Skeletal muscle tissue (tissue), 4 donors: ENCODE data around the gene MTHFD1L. TPM values are rescaled to one million over a fixed set of nuclear protein-coding genes. Genes with fewer than 3 reads are reported as not detected.

Experiments
- H3K27ac ChIP-seq: one replicate; pipeline ENCODE4 v1.7.0; 2013; ENCODE audit warnings: mild to moderate bottlenecking, low read depth, low read length, inconsistent platforms
- H3K27me3 ChIP-seq, 3 donors: one replicate each; pipeline ENCODE4 v1.7.0; 2013; ENCODE audit warnings: low read length in 3 of 3; ENCODE audit not compliant: control insufficient read depth in 3 of 3, insufficient read depth in 3 of 3
- H3K36me3 ChIP-seq, 3 donors: one replicate each; pipeline ENCODE4 v1.7.0; 2013; ENCODE audit warnings: low read length in 3 of 3; ENCODE audit not compliant: control insufficient read depth in 3 of 3, insufficient read depth in 3 of 3
- H3K4me1 ChIP-seq, 3 donors: one replicate each; pipeline ENCODE4 v1.7.0; 2013; ENCODE audit warnings: low read length in 3 of 3, mild to moderate bottlenecking in 3 of 3; ENCODE audit not compliant: control insufficient read depth in 3 of 3, insufficient read depth in 3 of 3
- H3K4me3 ChIP-seq, 3 donors: one replicate each; pipeline ENCODE4 v1.7.0; 2013; ENCODE audit warnings: low read length in 3 of 3
- H3K9ac ChIP-seq, 3 donors: one replicate each; pipeline ENCODE4 v1.7.0; 2013; ENCODE audit warnings: low read length in 3 of 3, mild to moderate bottlenecking in 3 of 3, moderate library complexity in 2 of 3, low read depth in 1 of 3
- H3K9me3 ChIP-seq, 3 donors: one replicate each; pipeline ENCODE4 v1.7.0; 2013; ENCODE audit warnings: low read length in 3 of 3; ENCODE audit not compliant: control insufficient read depth in 3 of 3
- total RNA-seq: library from RNA; depleted of rRNA; stranded (reverse); fragments of >200 nt; gene quantifications from one replicate; pipeline ENCODE4 v1.2.3, GENCODE V29; 2014
- donor health status: Osteomylitis.

The MTHFD1L gene
- total RNA-seq, 1 donor from 2014 or later = 15.1 TPM

DNA sequence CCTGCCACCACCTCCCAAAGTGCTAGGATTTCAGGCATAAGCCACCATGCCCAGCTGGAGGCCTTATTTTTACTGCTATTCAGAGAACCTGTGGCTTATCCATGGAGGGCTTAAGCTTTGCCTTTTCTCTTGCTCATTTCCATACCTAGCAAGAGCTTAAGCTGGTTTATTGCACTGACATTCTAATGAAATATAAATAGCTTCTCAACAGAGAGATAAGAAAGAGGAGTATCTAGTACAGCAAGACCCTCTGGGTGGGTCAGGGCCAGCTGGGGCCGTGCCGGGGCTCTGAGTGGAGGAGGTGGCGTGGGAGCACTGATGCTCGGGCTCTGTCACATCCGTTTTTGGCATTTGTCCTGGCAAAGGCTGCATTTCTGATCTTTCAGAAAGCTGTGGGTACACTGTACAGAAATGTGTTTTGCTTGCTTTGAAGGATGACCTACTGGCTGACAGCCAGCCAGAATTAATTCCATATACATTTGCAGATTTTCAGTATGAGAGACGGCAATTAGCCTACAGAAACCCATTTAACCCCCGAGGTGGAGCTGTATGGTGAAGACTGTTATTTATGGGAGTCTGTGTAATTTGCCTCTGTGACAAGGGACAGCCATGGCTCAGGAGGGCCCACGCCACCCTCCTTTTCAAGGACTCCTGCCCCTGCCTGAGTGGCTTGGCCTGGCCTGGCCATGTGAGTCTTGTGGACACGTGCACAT lies 192.7 kb downstream of the MTHFD1L start:
- no peak overlapping the region for H3K27ac ChIP-seq
- H3K4me1 ChIP-seq = no peaks in the 10 kb centered on the region
- no peaks in the 10 kb centered on the region for H3K36me3 ChIP-seq
- H3K4me3 ChIP-seq = no peak overlapping the region
- no peaks in the 10 kb centered on the region for H3K9me3 ChIP-seq
- H3K9ac ChIP-seq = no peak overlapping the region
- no peaks in the 10 kb centered on the region for H3K27me3 ChIP-seq

DNA sequence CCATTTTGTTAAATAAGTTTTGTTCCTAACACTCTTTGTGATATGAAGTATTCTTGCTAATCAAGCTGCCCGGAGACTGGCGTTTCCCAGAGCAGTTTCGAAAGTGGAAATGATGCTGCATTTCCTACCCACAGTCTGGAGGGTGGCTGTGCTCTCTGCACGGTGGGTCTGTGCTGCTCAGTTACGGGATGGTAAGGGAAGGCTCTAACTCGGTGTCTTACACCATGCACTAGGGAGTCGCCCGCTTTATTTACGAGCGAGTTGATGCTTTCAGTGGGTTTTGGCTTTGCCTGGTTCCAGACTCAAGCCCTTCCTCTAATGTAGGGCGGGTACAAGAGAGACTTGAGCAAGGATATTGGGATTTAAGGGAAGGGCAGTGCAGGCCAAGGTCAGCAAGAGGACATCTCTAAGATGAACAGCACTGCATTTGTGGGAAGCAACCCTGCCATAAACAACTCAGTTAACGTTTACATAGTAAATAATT lies 194.2 kb downstream of the MTHFD1L start:
- H3K4me3 ChIP-seq = no peak overlapping the region
- no peak overlapping the region for H3K27ac ChIP-seq
- H3K27me3 ChIP-seq = no peaks in the 10 kb centered on the region
- H3K9me3 ChIP-seq = no peaks in the 10 kb centered on the region
- no peak overlapping the region for H3K9ac ChIP-seq
- H3K36me3 ChIP-seq = no peaks in the 10 kb centered on the region
- no peaks in the 10 kb centered on the region for H3K4me1 ChIP-seq

DNA sequence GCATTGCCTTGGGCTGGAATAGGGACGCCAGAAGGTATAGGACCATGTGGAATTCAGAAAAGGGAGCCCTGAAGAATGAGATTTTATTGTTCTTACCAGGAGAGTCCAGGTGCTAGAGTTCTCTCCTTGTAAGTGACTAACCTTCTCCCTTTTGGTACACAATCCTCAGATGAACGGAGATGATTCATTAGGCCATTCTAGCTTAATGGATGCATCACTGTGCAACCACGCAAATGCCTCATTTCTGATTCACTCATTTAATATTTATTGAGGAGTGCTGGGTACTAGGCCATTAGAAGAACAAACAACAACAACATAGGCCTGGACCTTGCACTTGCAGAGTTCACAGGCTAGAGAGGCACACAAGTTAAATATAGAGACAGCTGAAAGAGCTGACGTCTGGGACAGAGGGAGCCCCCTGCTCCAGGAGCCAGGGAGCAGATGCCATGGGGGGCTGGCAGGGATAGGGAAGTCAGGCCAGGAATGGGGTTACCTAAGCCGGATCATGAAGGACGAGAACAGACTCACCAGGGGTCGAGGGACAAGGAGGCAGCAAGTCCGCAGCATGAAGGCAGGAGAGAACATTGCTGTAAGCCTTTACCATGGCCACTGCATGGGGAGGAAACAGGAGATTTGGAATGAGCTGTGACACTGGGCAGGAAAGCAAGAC lies 194.7 kb downstream of the MTHFD1L start:
- Histone ChIP-seq H3K4me1 (no peaks in the 10 kb centered on the region), H3K27me3 (no peaks in the 10 kb centered on the region), H3K9ac (no peak overlapping the region), H3K9me3 (no peaks in the 10 kb centered on the region), H3K27ac (no peak overlapping the region), H3K4me3 (no peak overlapping the region), H3K36me3 (no peaks in the 10 kb centered on the region)

DNA sequence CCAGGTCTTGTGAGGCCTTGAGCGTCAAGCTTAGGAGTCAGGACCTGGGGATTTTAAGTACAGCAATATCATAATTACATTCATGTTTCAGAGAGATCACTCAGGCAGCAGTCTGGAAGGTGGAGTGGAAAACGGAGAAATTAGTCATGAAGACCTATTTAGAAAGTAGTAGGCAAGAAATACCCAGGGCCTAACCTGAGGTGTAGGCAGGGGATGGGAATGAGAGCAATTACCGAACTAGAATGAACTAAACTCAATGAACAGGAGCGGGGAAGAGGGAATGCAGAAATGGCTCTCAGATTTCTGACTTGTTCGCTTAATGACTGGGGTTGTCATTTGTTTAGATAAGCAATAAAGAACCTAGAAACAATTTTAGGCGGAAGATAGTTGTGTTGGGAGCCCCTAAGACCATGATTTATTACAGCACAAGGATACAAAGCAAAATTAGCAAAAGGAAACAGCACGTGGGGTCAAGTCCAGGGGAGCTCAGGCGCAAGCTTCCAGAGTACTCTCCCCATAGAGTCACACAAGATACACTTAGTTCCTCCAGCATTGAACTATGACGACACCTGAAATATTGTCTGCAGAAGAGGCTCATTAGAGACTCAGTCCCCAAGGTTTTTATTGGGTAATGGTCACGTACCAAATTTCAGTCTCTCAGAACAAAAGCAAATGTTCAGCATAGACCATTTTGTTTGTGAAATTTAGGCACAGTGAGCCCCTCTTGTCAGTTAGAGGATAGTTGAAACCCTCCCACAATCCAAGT lies 195.4 kb downstream of the MTHFD1L start:
- no peak overlapping the region for H3K4me3 ChIP-seq
- H3K9ac ChIP-seq = no peak overlapping the region
- H3K36me3 ChIP-seq = no peaks in the 10 kb centered on the region
- H3K9me3 ChIP-seq = no peaks in the 10 kb centered on the region
- H3K27ac ChIP-seq = no peak overlapping the region
- H3K4me1 ChIP-seq = no peaks in the 10 kb centered on the region
- H3K27me3 ChIP-seq = no peaks in the 10 kb centered on the region

DNA sequence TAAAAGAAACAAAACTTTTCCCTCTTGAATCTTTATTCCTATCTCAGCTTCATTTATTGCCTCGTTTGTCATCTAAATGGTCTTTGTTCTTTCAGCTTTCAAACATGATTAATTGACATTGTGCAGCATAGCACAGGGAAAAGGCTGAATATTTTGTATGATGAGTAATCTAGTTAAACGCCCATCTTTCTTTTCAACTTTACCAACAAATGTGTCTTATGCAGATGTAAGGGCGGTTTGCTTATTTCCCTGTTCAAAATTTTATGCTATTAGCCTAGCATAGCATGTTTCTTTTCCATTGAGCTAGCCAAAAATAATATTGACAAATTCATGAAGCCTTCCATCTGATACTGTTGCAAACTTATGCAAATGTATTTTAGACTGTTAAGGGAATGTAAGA lies 197.8 kb downstream of the MTHFD1L start:
- Histone ChIP-seq H3K27ac (no peak overlapping the region), H3K4me3 (no peak overlapping the region), H3K9me3 (no peaks in the 10 kb centered on the region), H3K27me3 (no peaks in the 10 kb centered on the region), H3K4me1 (peaks cover 6 to 10% (median 8%) of the 10 kb centered on the region in 3 donors), H3K36me3 (no peaks in the 10 kb centered on the region), H3K9ac (no peak overlapping the region)

DNA sequence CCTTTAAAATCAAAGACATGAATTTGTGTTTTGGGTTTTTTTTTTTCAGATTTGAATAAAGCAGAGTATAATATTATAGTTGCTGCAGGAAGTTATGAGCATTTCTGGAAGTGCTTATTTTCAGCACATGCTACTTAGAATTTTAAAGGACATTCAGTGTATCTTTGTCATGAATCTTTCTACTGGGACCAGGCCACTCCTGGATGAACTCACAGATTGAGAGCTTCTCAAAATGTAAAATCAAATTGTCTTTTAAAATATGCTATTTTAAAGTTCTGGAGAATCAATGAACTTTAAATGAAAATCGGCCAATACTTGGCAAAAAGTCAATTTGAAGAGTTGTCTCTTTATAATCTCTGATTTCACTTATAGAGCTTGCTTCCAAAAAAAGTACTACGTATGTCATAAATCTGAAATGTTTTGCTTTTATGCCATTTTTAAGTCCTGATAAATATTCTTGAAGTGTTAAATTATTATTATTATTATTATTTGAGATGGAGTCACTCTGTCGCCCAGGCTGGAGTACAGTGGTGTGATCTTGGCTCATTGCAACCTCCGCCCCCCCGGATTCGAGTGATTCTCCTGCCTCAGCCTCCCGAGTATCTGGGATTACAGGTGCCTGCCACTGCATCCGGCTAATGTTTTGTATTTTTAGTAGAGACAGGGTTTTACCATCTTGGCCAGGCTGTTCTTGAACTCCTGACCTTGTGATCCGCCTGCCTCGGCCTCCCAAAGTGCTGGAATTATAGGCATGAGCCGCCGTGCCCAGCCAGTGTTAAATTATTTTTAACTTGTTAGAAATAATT lies 198.5 kb downstream of the MTHFD1L start:
- Histone ChIP-seq H3K9me3 (no peaks in the 10 kb centered on the region), H3K9ac (no peak overlapping the region), H3K4me3 (no peak overlapping the region), H3K4me1 (peaks cover 6 to 13% (median 10%) of the 10 kb centered on the region in 3 donors), H3K36me3 (no peaks in the 10 kb centered on the region), H3K27ac (no peak overlapping the region), H3K27me3 (no peaks in the 10 kb centered on the region)

DNA sequence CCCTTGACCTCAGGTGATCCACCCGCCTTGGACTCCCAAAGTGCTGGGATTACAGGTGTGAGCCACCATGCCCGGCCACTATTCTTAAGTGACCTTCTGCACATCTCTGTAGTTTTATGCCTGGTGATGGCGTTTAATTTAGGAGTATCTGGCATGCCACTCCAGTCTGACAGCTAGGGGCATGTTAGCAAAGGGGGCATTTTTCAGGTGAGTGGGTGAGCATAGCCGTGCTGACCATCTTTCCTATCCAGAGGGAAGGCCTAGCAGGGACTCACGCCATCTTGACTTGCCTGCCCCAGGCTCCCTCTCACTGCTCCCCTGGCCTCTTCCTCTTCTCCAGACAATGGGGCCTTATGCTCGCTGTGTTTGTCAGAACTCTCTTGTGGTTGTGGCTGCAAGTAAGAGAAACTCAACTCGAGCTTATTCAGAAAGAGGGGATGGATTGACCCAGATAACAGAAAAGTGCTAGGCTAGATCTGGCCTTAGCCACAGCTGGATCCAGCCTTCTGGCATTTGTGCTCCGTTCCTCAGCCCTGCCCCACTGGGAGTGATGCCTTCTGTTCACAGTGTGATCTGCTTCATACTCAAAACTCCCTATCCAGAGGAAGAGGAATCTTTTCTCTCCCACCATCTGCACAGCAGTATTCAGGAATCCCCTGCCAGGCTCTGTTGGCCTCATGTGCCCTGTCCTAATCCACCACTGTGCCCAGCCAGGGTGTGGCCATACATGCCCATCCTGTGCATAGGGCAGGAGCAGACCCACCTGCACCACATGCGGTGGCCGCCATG lies 199.7 kb downstream of the MTHFD1L start:
- Histone ChIP-seq H3K27ac (no peak overlapping the region), H3K4me3 (no peak overlapping the region), H3K36me3 (no peaks in the 10 kb centered on the region), H3K27me3 (no peaks in the 10 kb centered on the region), H3K9ac (no peak overlapping the region), H3K9me3 (no peaks in the 10 kb centered on the region), H3K4me1 (peaks cover 6 to 15% (median 10%) of the 10 kb centered on the region in 3 donors)

DNA sequence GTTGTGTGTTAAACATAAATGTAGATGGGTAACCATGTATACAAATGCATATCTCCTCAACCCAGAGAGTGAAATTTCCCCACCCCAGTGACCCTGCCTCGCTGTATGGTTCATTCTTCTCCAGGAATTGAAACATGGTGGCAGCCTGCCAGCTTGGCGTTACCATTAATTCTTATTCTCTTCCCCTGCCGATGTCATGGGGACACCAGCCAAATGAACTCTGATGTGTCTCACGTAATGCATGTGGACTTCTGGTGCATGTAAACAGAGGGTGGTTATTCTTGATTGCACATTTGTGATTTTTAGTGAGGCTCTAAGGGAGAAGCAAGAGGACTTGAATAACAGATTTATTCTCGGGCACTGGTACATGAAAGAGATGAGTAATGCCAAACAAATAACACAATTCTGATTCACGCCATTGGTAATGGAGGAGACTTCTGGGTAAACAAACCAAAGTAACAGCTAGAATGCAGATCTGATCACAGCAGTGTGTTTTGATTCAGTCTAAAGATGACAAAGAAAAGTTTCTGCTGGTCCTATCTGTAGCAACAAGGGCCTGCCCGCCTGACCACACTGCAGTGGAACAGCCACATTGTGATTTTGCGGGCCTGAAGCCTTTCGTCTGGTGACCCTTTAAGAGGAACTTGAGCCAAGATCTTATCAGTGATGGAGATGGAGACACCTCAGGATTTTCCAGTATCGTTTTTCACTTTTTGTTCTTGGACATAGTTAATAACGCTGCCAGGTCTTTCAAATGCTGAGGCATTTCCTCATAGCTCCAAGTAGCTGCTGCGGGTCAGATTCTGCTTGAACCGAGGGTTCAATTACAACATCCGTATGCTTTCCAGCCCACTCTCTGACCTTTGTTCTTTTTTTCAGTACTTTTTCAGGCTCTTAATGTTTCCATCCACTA lies 202.4 kb downstream of the MTHFD1L start:
- Histone ChIP-seq H3K4me1 (peaks cover 6 to 15% (median 15%) of the 10 kb centered on the region in 3 donors), H3K27me3 (no peaks in the 10 kb centered on the region), H3K27ac (peak overlapping the region; percentile 66), H3K36me3 (no peaks in the 10 kb centered on the region), H3K9me3 (no peaks in the 10 kb centered on the region), H3K4me3 (no peak overlapping the region), H3K9ac (no peak overlapping the region)
